HG02610 (cell line): ENCODE data around the gene CKLF.
"Not testable (repeated sequence)": the region's sequence is repeated elsewhere in the genome, so short reads cannot be mapped to it uniquely, and the experiment has no call there.

Experiments used
- ATAC-seq: cut with Tn5 transposase; IDR thresholded peaks from one replicate; pipeline ENCODE4 v1.9.1; 2021; ENCODE audit warnings: mild to moderate bottlenecking, moderate library complexity; ENCODE audit not compliant: unreplicated experiment

CKLF gene

GRCh38 chr16:66592241-66592640 lies 39.9 kb downstream of the CKLF start:
- no peak for ATAC-seq

- no peak for ATAC-seq
Observed at GRCh38 chr16:66592814-66593213, 40.4 kb downstream of the CKLF start.

DNA sequence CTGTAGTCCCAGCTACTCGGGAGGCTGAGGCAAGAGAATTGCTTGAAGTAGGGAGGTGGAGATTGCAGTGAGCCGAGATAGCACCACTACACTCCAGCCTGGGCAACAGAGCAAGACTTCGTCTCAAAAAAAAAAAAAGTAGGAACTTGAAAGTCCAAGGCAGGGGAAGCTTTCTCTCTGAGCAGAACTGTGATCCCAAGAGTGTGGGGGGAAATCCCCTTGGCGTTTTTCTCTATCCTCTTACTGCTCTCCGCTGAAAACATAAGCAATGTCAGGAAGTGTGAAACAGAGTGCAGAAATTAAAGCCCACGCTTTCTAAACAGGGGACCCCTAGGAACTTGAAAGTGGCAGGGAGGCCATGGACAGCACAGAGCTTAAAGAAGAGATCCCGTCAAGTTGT lies 42.4 kb downstream of the CKLF start:
- no peak for ATAC-seq

DNA sequence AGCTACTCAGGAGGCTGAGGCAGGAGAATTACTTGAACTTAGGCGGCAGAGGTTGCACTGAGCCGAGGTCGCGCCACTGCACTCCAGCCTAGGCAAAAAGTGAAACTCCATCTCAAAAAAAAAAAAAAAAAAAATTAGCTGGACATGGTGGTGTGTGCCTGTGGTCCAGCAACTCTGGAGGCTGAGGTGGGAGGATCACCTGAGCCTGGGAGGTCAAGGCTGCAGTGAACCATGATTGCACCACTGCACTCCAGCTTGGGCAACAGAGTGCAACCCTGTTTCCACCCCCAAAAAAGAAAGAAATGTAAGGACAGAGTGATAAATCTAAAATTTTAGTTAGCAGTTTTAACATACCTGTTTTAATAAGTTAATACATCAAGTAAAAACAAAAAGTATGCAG lies 44.2 kb downstream of the CKLF start:
- not testable (repeated sequence) for ATAC-seq

GRCh38 chr16:66596986-66597848 lies 44.8 kb downstream of the CKLF start:
- ATAC-seq: no peak

- ATAC-seq: no peak
Observed at GRCh38 chr16:66598111-66598510, 45.7 kb downstream of the CKLF start.

GRCh38 chr16:66599726-66600125 lies 47.4 kb downstream of the CKLF start:
- no peak for ATAC-seq

- ATAC-seq: no peak
Observed at GRCh38 chr16:66600477-66600876, 48.1 kb downstream of the CKLF start.

DNA sequence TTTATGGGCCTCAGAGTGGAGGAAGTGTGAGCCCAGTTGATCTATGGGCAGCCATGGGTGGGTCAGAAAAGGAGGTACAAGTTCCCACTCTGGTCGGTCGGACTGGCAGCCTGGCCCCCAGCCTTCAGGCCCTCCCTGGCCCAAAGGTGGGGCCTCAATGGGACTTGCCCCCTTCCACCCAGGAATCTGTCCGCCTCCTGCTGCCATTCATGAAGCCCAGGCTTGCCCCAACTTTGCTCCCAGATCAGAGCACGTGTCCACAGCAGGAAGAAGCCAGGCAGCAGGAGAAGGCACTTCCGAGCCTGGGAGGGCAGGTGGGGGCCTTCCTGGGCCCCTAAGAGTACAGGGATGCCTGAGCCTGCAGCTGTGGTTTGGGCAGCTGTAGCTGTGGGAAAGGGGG lies 49.1 kb downstream of the CKLF start:
- no peak for ATAC-seq

GRCh38 chr16:66603537-66604375 lies 51.4 kb downstream of the CKLF start:
- ATAC-seq: no peak

DNA sequence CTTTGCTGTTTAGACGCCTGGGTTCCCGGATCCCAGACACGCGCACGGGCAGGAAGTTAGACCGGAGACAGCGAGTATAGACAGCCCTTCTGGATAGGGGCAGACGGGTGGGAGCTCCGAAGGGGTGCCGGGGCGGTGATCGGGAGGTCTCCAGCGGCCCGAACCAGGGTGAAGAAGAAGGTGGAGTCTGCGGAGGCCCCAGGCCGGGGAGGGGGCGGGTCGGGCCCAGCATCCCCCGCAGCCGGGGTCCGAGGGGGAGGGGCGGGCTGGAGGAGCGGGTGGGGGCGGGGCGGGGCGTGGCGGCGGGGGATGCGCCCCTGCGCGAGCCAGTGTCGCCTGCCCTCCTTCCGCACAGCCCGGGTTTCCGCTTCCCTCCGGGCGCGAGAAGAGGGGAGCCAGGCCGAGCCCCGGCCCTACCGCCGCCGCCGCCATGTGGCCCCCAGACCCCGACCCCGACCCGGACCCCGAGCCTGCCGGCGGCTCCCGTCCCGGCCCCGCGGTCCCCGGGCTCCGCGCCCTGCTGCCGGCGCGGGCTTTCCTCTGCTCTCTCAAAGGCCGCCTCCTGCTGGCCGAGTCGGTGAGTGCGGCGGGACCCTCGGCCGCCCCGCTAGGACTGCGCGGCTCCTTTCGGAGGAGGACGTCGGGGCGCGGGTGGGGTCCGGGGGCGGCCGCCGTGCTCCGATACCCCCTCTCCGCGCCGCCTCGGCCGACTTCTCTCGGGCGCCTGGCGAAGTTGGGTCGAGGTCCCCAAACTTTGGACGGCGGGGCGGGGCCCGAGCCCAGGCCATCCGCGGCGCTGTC lies 52.2 kb downstream of the CKLF start, which contains the start of gene CMTM3:
Gene CMTM3, plus strand, starts transcription at position 329 of the 801 bp plus-strand sequence. Its CDS starts 102 bp downstream, at position 431.
- ATAC-seq: no peak

DNA sequence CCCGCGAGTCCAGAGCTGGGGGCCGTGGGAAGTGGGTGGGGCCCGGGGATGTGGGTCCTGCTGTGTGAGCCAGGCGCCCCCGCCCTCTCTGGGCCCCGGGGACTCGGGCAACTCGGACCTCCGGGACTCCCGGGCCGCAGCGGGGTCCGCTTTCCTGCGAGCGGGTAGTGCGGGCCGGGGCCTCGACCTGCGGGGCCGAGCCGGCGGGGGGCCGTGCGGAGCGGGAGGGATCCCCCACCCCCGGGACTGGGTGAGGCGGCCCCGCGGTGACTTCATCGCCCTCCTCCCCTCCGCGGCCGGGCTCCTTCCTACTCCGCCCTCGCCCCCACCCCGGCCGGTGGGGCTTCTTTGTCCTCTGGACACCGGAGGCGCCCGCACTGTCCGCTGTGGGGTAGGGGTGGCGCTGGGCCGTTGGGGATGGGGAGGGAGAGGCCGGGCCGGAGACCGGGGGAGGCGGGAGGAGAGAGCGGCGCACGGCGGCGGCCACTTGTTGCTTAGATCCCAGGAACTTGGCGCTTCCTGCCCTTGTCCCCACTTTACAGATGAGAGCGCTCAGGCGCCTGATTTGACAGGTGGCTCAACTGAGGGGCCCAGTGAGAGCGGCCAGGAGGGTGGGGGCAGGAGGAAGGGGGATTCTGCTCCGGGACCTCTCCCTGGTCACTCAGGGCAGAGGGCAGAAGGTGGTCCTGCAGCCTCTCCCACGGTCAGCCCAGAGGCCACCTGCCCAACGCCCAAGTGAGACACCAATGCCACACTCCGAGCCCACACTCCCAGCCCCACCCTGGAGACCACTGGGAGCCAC lies 53.0 kb downstream of the CKLF start:
- no peak for ATAC-seq

DNA sequence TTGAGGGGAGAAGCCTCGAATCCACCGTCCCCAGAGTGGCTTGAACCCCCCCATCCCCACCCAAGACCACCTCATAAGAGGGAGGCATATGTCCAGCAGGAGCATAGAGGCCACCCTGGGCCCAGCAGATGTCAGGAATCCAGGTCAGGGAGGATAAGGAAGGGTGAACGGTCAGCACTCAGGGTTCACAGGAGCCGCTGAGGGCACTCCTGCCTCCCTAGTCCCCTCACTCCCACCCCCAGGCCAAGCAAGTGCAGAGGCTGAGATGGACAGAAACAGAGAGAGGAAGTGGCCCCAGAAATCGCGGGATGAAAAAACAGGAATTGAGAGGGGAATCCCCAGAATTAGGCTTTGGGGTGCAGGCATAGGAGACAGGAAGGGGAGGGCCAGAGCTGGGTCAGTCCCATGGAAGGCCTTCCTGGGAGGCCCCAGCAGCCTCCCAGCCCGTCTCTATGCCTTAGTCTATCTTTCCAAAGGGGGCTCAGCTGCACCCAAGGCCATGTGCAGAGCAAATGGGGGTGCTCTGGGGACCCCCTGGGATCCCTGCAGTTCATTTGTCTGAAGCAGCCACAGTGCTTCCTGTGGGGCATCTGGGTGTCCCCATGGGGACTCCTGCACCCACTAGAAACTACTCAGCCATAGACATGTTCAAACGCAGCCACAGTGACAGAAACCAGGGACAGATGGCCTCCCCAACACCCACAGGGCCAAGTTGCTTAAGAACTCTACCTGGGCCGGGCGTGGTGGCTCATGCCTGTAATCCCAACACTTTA lies 53.8 kb downstream of the CKLF start:
- peak; percentile 65 for ATAC-seq

DNA sequence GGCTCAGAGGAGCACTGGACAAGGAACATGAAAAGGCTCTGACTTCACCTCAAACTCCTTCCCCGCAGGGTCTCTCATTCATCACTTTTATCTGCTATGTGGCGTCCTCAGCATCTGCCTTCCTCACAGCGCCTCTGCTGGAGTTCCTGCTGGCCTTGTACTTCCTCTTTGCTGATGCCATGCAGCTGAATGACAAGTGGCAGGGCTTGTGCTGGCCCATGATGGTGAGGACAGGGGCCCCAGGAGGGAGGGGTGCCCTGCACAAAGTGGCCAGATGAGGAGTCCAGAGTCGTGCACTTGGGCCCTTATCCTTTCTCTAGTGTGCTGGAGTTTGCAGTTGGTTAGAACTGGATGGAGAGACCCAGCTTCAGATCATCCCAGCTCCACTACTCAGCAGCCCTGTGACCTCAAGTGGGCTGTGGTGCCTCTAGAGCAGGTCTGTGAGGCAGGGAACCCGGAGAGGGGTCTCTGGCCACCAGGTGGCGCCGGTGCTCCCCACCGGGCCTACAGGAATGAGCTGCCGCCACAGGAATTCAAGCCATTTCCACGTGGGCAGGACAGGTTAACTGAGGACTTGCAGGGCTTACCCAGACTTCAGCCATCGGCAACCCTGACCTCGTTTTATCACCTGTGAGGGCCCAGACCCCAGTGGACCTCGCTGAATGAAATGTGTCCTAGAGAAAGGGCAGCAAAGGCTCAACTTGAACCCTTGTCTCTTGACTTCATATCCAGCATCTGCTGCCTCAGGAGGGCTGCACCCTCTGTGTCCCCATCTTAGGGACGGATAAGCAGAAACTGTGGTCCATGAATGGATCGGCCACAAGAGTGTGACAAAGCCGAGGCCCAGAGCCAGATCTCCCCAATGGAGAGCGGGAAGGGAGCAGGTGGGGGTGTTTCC lies 56.1 kb downstream of the CKLF start:
- peak; percentile 42 for ATAC-seq

DNA sequence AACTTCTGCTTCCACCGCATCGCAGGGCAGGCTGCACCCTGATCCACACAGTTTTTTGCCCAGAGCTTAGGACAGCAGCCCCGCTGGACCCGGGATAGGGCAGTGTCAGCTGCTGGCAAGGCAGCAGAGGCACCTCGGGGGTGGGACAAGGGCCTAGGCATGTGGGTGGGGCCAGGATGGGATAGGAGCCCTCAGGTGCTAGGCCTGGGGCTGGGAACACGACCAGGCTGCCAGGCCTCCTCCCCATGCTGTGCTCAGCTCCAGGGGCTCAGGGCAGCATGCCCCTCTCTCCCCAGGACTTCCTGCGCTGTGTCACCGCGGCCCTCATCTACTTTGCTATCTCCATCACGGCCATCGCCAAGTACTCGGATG lies 56.7 kb downstream of the CKLF start:
- no peak for ATAC-seq

- no peak for ATAC-seq
Observed at GRCh38 chr16:66610111-66610820, 57.9 kb downstream of the CKLF start.

- not testable (repeated sequence) for ATAC-seq
Observed at GRCh38 chr16:66611911-66612310, 59.5 kb downstream of the CKLF start.

DNA sequence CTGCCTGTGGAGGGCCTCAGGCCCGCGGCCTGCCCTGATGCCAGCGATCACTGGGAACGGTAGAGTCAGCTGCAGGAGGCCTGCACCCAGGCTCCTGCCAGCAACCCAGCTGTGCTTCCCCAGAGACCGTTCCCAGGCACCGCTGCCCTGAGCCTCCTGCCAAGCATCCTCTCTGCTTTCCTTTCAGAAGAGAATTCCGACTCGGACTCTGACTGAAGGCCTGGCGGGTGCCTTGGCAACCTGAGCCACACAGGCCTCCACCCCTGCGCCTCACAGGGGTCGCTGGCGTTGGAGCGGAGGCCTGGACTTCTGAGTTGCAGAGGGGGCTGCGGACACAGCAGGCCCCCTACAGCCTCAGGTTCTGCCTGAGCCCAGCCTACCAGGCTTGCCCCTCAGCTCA lies 60.0 kb downstream of the CKLF start:
- ATAC-seq: no peak
